Stimulated activated CD4-positive, alpha-beta T cell treated with anti-CD3 and anti-CD28 coated beads, Interleukin-15, amount 100 ng/mL, for 1 hour (primary cell): ENCODE measurements around the gene DAPK1.
"Not testable (repeated sequence)": the region's sequence is repeated elsewhere in the genome, so short reads cannot be mapped to it uniquely, and the experiment has no call there.

Experiments used
- DNase-seq, 2 donors: peaks; one replicate each; pipeline ENCODE4 v3.0.0-alpha.2; 2020; ENCODE audit warnings: low read depth in 1 of 2, low spot score in 1 of 2

Gene DAPK1

DNA sequence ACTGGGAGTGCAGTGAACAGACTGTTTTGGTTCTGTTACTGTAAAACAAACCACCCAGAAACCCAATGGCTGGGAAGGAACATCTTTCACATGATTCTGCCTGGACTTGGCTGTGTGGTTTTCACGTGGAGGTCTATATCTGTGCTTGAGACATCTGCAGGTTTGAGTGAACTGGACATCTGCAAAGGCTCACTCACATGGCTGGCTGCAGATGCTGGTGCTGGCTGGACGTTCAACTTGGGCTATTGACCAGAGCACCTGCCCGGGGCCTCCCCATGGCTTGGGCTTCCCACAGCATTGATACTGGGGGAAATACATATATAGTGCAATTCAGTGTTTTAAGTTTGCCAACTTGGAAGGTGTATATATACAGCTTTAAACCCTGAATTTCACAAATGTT lies 235.1 kb downstream of the DAPK1 start:
- no peak for DNase-seq

DNA sequence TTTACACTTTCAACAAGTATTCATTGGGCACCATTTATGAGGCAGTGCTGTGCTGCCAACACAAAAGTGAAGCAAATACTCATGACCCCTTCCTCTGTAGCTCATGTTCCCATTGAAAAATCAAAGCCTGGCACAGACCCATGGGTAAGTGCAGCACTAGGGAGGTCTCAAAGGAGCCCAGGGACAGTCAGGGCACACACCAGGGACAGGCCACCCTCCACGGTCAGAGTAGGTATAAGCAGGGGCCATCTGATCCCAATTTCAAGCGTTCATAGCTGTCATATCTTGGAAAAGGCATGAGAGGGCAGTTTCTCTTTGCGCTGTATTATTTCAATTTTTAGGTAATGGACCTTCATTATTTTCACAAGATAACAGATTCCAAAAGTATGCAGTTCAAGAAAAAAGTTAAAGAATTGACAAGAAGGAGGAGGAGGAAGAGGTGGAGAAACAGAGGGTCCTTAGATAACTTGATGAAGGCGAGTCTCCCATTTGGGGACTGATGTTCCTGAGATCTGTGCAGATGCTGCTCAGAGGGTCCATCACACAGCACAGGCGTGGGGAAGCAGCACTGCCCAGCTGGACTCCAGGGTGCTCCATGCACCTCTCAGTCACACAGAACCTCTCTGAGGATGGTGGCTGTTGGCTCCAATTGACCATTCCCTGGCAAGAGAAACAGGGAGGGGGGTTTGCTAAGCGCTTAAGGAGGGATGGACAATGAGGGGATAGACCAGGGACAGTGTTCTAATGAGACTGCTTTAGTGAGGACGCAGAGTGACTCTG lies 235.8 kb downstream of the DAPK1 start:
- no peak for DNase-seq

GRCh38 chr9:87734106-87734505 lies 236.4 kb downstream of the DAPK1 start:
- DNase-seq = no peak

DNA sequence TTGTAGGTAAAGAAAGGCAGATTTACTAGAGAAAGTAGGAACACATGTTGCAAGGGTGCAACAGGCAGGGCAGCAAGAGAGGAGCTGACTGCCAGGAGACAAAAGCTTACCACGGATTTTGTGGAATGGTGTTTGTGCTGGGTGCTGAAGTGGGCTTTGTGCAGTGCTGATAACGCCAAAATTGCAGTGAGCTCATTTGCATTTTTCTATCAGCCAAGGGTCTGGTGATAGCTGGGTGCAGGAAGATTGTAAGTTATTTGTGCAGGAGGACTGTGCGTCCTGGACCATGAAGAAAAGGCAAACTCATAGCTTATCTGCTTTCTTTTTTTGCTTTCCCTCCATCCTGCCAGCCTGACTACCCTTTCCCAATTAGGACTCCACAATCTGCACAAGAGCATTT lies 241.9 kb downstream of the DAPK1 start:
- DNase-seq = no peak

DNA sequence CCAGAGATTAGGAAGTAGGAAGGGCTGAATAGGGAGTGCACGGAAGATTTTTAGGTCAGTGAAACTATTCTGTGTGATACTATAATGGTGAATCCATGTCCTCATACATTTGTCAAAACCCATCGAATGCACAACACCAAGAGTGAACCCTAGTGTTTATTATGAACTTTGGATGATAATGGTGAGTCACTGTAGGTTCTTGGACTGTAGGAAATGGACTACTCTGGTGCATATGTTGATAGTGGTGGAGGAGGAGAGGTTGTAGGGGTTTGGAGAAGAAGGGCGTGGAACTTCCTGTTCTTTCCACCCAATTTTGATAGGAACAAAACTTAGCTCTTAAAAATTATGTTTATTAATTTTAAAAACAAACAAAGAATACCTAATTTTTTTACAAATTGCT lies 242.5 kb downstream of the DAPK1 start:
- DNase-seq = no peak

DNA sequence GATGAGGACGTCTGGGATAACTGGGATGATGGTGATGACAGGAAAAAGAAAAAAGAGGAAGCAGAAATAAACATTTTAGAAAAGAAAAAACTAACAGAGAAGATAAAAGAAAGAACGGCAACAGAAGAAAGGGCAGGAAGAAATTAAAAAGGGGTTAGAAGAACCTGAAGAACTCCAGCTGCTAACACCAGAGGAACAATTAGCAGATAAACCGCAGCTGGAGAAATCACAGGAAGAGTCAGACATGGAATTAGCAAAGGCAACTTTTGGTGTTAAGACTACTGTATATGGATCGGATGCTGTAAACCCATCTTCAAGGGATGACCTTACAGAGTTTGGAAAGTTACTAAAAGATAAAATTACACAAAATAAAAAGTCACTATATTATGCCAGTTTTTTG lies 243.7 kb downstream of the DAPK1 start:
- DNase-seq = no peak

- DNase-seq = no peak
Observed at GRCh38 chr9:87741891-87742290, 244.2 kb downstream of the DAPK1 start.

- DNase-seq = no peak
Observed at GRCh38 chr9:87742813-87743428, 245.3 kb downstream of the DAPK1 start.

DNA sequence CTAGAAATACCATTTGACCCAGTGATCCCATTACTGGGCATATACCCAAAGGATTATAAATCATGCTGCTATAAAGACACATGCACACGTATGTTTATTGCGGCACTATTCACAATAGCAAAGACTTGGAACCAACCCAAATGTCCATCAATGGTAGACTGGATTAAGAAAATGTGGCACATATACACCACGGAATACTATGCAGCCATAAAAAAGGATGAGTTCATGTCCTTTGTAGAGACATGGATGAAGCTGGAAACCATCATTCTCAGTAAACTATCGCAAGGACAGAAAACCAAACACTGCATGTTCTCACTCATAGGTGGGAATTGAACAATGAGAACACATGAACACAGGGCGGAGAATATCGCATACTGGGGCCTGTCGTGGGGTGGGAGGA lies 246.6 kb downstream of the DAPK1 start:
- not testable (repeated sequence) for DNase-seq

- DNase-seq = no peak
Observed at GRCh38 chr9:87746186-87746585, 248.5 kb downstream of the DAPK1 start.

GRCh38 chr9:87748881-87749280 lies 251.2 kb downstream of the DAPK1 start:
- DNase-seq = no peak

- DNase-seq = no peak
Observed at GRCh38 chr9:87749335-87750035, 251.8 kb downstream of the DAPK1 start.

DNA sequence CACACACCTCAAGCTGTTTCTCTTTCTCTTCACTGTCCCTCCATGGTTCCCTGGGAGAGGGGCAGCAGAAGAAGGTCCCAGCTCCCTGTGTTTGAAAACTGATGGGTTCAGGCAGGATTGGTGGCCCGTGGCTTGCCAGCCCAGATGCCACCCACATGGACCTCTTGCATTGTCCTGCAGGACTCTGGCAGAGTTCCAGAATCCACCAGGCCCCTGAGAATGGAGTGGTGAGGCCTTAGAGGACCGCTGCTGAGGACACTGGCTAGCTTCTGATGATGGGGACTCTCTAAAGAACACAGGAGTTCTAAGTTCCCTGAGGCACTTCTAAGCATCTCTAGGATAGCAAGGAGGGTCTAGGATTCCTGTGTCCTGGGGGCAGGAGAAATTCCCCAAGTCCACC lies 253.1 kb downstream of the DAPK1 start:
- no peak for DNase-seq

DNA sequence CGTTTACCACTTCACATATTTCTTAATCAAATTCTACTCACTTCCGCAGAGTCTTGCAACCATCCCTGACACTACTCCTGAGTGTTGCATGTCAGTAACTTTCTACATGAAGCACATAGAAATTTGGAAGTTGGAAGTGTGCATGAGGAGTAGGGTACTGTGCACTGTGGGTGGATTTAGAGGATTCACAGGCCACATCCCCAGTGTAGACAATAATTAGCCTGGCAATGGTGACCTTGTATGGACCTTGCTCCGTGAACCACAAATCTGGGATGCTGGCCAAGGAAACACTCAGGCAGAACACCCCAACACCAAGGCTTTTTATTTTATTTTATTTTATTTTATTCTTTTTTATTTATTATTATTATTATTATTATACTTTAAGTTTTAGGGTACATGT lies 253.8 kb downstream of the DAPK1 start:
- DNase-seq = no peak

DNA sequence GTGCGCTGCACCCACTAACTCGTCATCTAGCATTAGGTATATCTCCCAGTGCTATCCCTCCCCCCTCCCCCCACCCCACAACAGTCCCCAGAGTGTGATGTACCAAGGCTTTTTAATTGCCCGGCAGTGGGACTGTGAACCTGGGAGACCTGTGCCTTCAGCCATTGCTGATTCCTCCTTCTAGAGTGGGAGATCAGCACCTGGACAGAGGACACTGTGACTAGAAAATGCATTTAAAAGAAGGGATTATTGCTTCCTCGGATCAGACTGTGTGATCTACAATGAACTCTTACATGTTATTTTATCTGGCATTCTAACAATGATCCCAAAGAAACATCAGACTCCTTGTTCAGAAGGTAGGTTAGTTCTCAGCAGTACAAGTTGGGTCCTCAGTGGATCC lies 254.2 kb downstream of the DAPK1 start:
- no peak for DNase-seq

DNA sequence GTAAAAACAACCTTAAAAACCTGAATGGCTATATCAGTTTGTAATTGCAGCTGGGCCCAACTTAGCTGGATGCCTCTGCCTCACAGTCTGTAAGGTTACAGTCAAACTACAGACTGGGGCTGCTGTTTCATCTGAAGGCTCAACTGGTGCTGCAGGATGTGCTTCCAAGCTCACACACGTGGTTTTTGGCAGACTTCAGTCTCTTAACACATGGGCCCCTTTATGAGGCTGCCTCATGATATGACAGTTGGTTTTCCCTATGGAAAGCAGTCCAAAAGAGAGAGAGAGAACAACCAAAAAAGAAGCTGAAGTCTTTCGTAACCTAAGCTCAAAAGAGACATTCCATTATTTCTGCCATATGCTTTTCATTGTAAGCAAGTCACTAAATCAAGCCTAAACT lies 255.6 kb downstream of the DAPK1 start:
- no peak for DNase-seq
